Left lung (tissue), 10 donors: ENCODE data around the gene GMPR. TPM values are rescaled to one million over a fixed set of nuclear protein-coding genes. Genes with fewer than 3 reads are reported as not detected.
A peak's percentile ranks its signal among the peaks of the same experiment; 100 is the strongest.

Experiments
- ATAC-seq: fragments of 200-7000 bp; cut with Tn5 transposase; one replicate; pipeline ENCODE4 v1.9.1; 2020; ENCODE audit warnings: moderate library complexity
- DNase-seq, 4 donors: peaks; one replicate each; pipeline ENCODE4 v3.0.0-alpha.2; 2013 to 2020
- H3K27ac ChIP-seq, 2 donors: fragments of 200-600 bp; sonication (generic) in 1 of 2; one replicate each; pipeline versions ENCODE4 v1.5.0 to v1.8.0; 2020 to 2021
- H3K27me3 ChIP-seq, 2 donors: fragments of 200-600 bp; sonication (generic) in 1 of 2; one replicate each; pipeline versions ENCODE4 v1.5.0 to v1.8.0; 2020 to 2021
- H3K36me3 ChIP-seq, 2 donors: fragments of 200-600 bp; sonication (generic) in 1 of 2; one replicate each; pipeline versions ENCODE4 v1.5.0 to v1.8.0; 2020 to 2021
- H3K4me1 ChIP-seq, 2 donors: fragments of 200-600 bp; one replicate each; pipeline ENCODE4 v1.8.0; 2021
- H3K4me3 ChIP-seq, 2 donors: fragments of 200-600 bp; sonication (generic) in 1 of 2; one replicate each; pipeline versions ENCODE4 v1.5.0 to v1.8.0; 2020 to 2021; ENCODE audit warnings: mild to moderate bottlenecking in 1 of 2
- H3K9me3 ChIP-seq, 2 donors: fragments of 200-600 bp; sonication (generic) in 1 of 2; one replicate each; pipeline versions ENCODE4 v1.5.0 to v1.8.0; 2020 to 2021
- CTCF ChIP-seq, 2 donors: fragments of 200-600 bp; sonication (generic) in 1 of 2; IDR thresholded peaks; one replicate each; pipeline versions ENCODE4 v1.5.0 to v1.8.0; 2021; ENCODE audit warnings: antibody characterized with exemption in 2 of 2
- intact Hi-C, 2 donors: fragments of 100-400 bp; cut with DNase I; formaldehyde crosslinking; loops; one replicate each; pipeline versions ENCODE4 v1.11.2 to v1.14.2; 2022
- polyA plus RNA-seq, 6 donors: library from polyadenylated mRNA; unstranded; fragments of 120-200 nt; gene quantifications; one replicate each; pipeline ENCODE4 v1.2.1, GENCODE V29; 2013; ENCODE audit not compliant: insufficient read length in 6 of 6
- total RNA-seq, 2 donors: library from RNA; stranded (reverse); fragmentation: NEBNext Ultra II Directional; extraction: Animal tissue kit (Norgen Biotek cat#: 25700); gene quantifications; one replicate each; pipeline ENCODE4 v1.2.1, GENCODE V29; 2021
- donor health status: DM: no; HTN: yes; CAD: no.
- donor health status: DM: no; HTN: no; CAD: no.

The GMPR gene
- total and polyA plus RNA-seq, 8 donors: 3.8 to 16.1 (median 7.0) TPM

GRCh38 chr6:16205377-16206144 is 32.8 kb upstream of the GMPR start:
- Histone ChIP-seq H3K27me3 (no peaks in the 10 kb centered on the region), H3K9me3 (no peaks in the 10 kb centered on the region), H3K4me1 (peaks cover 0 to 2% of the 10 kb centered on the region in 2 donors), H3K36me3 (no peaks in the 10 kb centered on the region), H3K4me3 (no peak overlapping the region), H3K27ac (no peak overlapping the region)
- intact Hi-C loops: no loop called here
- DNase-seq: peak in 1 of 4 donors; percentile 36
- no peak for ATAC-seq
- no peak for TF ChIP-seq CTCF (IDR thresholded peaks at IDR 0.05)

GRCh38 chr6:16206595-16207037 is 31.8 kb upstream of the GMPR start:
- no peaks in the 10 kb centered on the region for H3K4me1 ChIP-seq
- peak; percentile 97 for ATAC-seq
- H3K4me3 ChIP-seq: no peak overlapping the region
- no peak overlapping the region for H3K27ac ChIP-seq
- peak in 2 of 4 donors; percentile 70 to 74 for DNase-seq
- H3K36me3 ChIP-seq: no peaks in the 10 kb centered on the region
- no peaks in the 10 kb centered on the region for H3K27me3 ChIP-seq
- intact Hi-C loops: no loop called here
- no peaks in the 10 kb centered on the region for H3K9me3 ChIP-seq
- peak; percentile 90 to 99 for TF ChIP-seq CTCF (IDR thresholded peaks at IDR 0.05)

- Histone ChIP-seq H3K4me3 (no peak overlapping the region), H3K27ac (no peak overlapping the region), H3K27me3 (no peaks in the 10 kb centered on the region), H3K4me1 (no peaks in the 10 kb centered on the region), H3K9me3 (no peaks in the 10 kb centered on the region), H3K36me3 (no peaks in the 10 kb centered on the region)
- TF ChIP-seq CTCF (IDR thresholded peaks at IDR 0.05): no peak
- intact Hi-C loops: no loop called here
- DNase-seq: no peak
- no peak for ATAC-seq
Measured at GRCh38 chr6:16208989-16209388, 29.4 kb upstream of the GMPR start.

- DNase-seq (no peak), ATAC-seq (no peak)
- no peaks in the 10 kb centered on the region for H3K27me3 ChIP-seq
- no peak for TF ChIP-seq CTCF (IDR thresholded peaks at IDR 0.05)
- no peaks in the 10 kb centered on the region for H3K9me3 ChIP-seq
- intact Hi-C loops: no loop called here
- H3K4me3 ChIP-seq: no peak overlapping the region
- H3K27ac ChIP-seq: no peak overlapping the region
- H3K4me1 ChIP-seq: no peaks in the 10 kb centered on the region
- H3K36me3 ChIP-seq: no peaks in the 10 kb centered on the region
Measured at GRCh38 chr6:16209539-16209938, 28.8 kb upstream of the GMPR start.

GRCh38 chr6:16212276-16212675 is 26.1 kb upstream of the GMPR start:
- intact Hi-C loops: no loop called here
- Histone ChIP-seq H3K4me3 (no peak overlapping the region), H3K27me3 (peaks cover 5 to 17% of the 10 kb centered on the region in 2 donors), H3K4me1 (peaks cover 2 to 13% of the 10 kb centered on the region in 2 donors), H3K36me3 (no peaks in the 10 kb centered on the region), H3K9me3 (no peaks in the 10 kb centered on the region), H3K27ac (no peak overlapping the region)
- TF ChIP-seq CTCF (IDR thresholded peaks at IDR 0.05): no peak
- ATAC-seq: no peak
- DNase-seq: no peak
